GM23338 (cell line): Measurements from ENCODE around the gene RWDD2A. TPM values are rescaled to one million over a fixed set of nuclear protein-coding genes. Genes with fewer than 3 reads are reported as not detected.

ENCODE experiments used
- ATAC-seq: fragments of 200-7000 bp; cut with Tn5 transposase; 3 replicates; pipeline ENCODE4 v1.9.1; 2020
- DNase-seq: peaks from one replicate; pipeline ENCODE4 v3.0.0-alpha.2; 2015; ENCODE audit warnings: low spot score
- H2AFZ ChIP-seq: fragments of 200-600 bp; sonication (generic); 2 replicates; pipeline ENCODE4 v1.8.0; 2016; ENCODE audit warnings: antibody characterized with exemption, mild to moderate bottlenecking, moderate library complexity
- H3F3A ChIP-seq: fragments of 200-600 bp; sonication (generic); replicated peaks from 2 replicates; pipeline ENCODE4 v1.8.0; 2017; ENCODE audit warnings: antibody characterized with exemption, mixed run types, low read depth
- H3K27ac ChIP-seq: fragments of 200-600 bp; sonication (generic); 2 replicates; pipeline ENCODE4 v1.6.1; 2016; ENCODE audit warnings: low read depth
- H3K27me3 ChIP-seq: fragments of 200-600 bp; sonication (generic); 2 replicates; pipeline ENCODE4 v1.8.0; 2016; ENCODE audit warnings: mild to moderate bottlenecking, mixed run types, moderate library complexity; ENCODE audit not compliant: insufficient read depth
- H3K36me3 ChIP-seq: fragments of 200-600 bp; sonication (generic); 2 replicates; pipeline ENCODE4 v1.8.0; 2016; ENCODE audit warnings: mild to moderate bottlenecking; ENCODE audit not compliant: insufficient read depth
- H3K4me1 ChIP-seq: fragments of 200-600 bp; sonication (generic); 2 replicates; pipeline ENCODE4 v1.8.0; 2016; ENCODE audit warnings: mild to moderate bottlenecking, moderate library complexity; ENCODE audit not compliant: insufficient read depth
- H3K4me2 ChIP-seq: fragments of 200-600 bp; sonication (generic); 2 replicates; pipeline ENCODE4 v1.7.1; 2017; ENCODE audit warnings: mixed run types
- H3K4me3 ChIP-seq: fragments of 200-600 bp; sonication (generic); 2 replicates; pipeline ENCODE4 v1.6.1; 2016; ENCODE audit warnings: mixed run types
- H3K79me2 ChIP-seq: fragments of 200-600 bp; sonication (generic); replicated peaks from 2 replicates; pipeline ENCODE4 v1.8.0; 2017; ENCODE audit warnings: mild to moderate bottlenecking; ENCODE audit not compliant: insufficient read depth
- H3K9me2 ChIP-seq: fragments of 200-600 bp; sonication (generic); 2 replicates; pipeline ENCODE4 v1.8.0; 2017; ENCODE audit not compliant: insufficient read depth
- H4K20me1 ChIP-seq: fragments of 200-600 bp; sonication (generic); replicated peaks from 2 replicates; pipeline ENCODE4 v1.8.0; 2017; ENCODE audit warnings: mild to moderate bottlenecking; ENCODE audit not compliant: insufficient read depth
- H3K27ac Mint-ChIP-seq: 2 replicates; pipeline ENCODE4 v1.8.0; 2020; ENCODE audit warnings: inconsistent platforms, mild to moderate bottlenecking, moderate library complexity, mixed read lengths
- H3K27me3 Mint-ChIP-seq: 3 replicates; pipeline ENCODE4 v1.8.0; 2022; ENCODE audit warnings: low read depth, mild to moderate bottlenecking, moderate library complexity, mixed read lengths, inconsistent platforms; ENCODE audit not compliant: insufficient read depth, poor library complexity
- H3K36me3 Mint-ChIP-seq: 3 replicates; pipeline ENCODE4 v1.8.0; 2021; ENCODE audit warnings: low read depth, mild to moderate bottlenecking, inconsistent platforms, moderate library complexity, mixed read lengths
- H3K4me1 Mint-ChIP-seq: 3 replicates; pipeline ENCODE4 v1.8.0; 2020; ENCODE audit warnings: mild to moderate bottlenecking, inconsistent platforms, mixed read lengths
- H3K4me3 Mint-ChIP-seq: 3 replicates; pipeline ENCODE4 v1.8.0; 2021; ENCODE audit warnings: moderate library complexity, mild to moderate bottlenecking, inconsistent platforms, mixed read lengths
- H3K9me3 Mint-ChIP-seq: 3 replicates; pipeline ENCODE4 v1.8.0; 2020; ENCODE audit warnings: moderate library complexity, mild to moderate bottlenecking, inconsistent platforms, mixed read lengths
- NANOG ChIP-seq: IDR thresholded peaks from 2 replicates; pipeline ENCODE4 v1.6.1; 2016; ENCODE audit warnings: antibody characterized with exemption, borderline replicate concordance
- STAT1 ChIP-seq: IDR thresholded peaks from one replicate; pipeline ENCODE4 v1.6.1; 2016; ENCODE audit warnings: antibody characterized with exemption; ENCODE audit not compliant: unreplicated experiment
- ZNF331 ChIP-seq: fragments of 250-450 bp; sonication (Bioruptor Pico); IDR thresholded peaks from 2 replicates; pipeline ENCODE4 v1.5.0; 2020; ENCODE audit warnings: low read depth, mild to moderate bottlenecking, moderate library complexity
- polyA plus RNA-seq: library from polyadenylated mRNA; unstranded; fragments of >200 nt; fragmentation: Nextera tagmentation; extraction: Ambion mirVana; gene quantifications from 2 replicates; pipeline ENCODE4 v1.2.1, GENCODE V29; 2016
- total RNA-seq: library from RNA; depleted of rRNA; stranded (reverse); fragments of >200 nt; shearing (Covaris generic); gene quantifications from 2 replicates; pipeline ENCODE4 v1.2.3, GENCODE V29; 2014
- TF ChIP-seq, protein P1 (sequence below), 2 experiments: fragments of 200-600 bp in 1 of 2; sonication (generic) in 1 of 2; conservative IDR thresholded peaks; 2 replicates each; pipeline versions ENCODE4 v1.5.1 to v1.6.1; 2016 to 2017; ENCODE audit warnings: antibody characterized with exemption in 2 of 2, low read depth in 2 of 2, mild to moderate bottlenecking in 2 of 2, moderate library complexity in 1 of 2
- TF ChIP-seq, protein P2 (sequence below): IDR thresholded peaks from one replicate; pipeline ENCODE4 v1.6.1; 2018; ENCODE audit warnings: antibody characterized with exemption; ENCODE audit not compliant: unreplicated experiment
- TF ChIP-seq, protein P3 (sequence below): fragments of 250-450 bp; sonication (Bioruptor Pico); IDR thresholded peaks from 2 replicates; pipeline ENCODE4 v1.5.0; 2020; ENCODE audit warnings: mild to moderate bottlenecking, moderate library complexity

RWDD2A gene
- total and polyA plus RNA-seq, 2 experiments from 2014 or later: 3.1 to 3.7 TPM

DNA sequence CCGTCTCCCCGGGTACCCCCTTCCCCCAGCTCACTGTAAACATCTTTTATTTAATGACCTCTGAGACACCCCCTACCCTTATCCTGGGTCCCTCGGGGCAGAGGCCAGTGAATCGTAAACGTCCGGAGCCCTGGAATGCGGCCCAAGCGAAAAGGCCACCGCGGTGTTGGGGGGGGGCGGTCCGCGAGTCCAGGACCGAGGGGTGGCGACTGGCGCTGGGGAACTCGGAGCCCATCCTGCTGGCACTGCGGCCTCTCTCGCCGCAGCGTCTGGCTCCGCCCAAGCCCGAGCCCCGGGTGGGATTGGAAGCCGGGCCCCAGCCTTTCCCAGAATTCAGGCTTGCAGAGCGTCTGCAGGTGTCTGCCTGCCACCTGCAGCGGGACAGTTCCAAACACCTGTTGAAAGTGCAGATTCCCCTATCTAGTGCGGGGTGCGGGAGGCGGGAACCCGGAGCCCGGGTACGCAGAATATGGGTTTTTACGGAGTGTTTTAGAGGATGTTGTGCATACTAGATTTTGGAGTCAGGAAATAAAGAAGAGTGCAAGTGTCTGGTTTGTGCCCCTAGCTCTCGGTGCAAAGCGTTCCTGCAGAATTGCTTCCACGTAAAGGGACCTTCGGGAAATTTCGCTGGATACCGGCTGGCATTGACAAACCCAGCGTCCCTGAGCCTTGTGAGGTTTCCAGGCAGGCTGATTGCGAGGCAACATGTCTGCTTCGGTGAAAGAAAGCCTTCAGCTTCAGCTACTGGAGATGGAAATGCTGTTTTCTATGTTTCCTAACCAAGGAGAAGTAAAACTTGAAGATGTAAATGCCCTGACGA is 800 bp downstream of the RWDD2A start (continued):
- TF ChIP-seq, protein P1, sequence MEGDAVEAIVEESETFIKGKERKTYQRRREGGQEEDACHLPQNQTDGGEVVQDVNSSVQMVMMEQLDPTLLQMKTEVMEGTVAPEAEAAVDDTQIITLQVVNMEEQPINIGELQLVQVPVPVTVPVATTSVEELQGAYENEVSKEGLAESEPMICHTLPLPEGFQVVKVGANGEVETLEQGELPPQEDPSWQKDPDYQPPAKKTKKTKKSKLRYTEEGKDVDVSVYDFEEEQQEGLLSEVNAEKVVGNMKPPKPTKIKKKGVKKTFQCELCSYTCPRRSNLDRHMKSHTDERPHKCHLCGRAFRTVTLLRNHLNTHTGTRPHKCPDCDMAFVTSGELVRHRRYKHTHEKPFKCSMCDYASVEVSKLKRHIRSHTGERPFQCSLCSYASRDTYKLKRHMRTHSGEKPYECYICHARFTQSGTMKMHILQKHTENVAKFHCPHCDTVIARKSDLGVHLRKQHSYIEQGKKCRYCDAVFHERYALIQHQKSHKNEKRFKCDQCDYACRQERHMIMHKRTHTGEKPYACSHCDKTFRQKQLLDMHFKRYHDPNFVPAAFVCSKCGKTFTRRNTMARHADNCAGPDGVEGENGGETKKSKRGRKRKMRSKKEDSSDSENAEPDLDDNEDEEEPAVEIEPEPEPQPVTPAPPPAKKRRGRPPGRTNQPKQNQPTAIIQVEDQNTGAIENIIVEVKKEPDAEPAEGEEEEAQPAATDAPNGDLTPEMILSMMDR (conservative IDR thresholded peaks at IDR 0.05; ENCODE audit: low read depth in 2 of 2): no peak
- TF ChIP-seq, protein P2, sequence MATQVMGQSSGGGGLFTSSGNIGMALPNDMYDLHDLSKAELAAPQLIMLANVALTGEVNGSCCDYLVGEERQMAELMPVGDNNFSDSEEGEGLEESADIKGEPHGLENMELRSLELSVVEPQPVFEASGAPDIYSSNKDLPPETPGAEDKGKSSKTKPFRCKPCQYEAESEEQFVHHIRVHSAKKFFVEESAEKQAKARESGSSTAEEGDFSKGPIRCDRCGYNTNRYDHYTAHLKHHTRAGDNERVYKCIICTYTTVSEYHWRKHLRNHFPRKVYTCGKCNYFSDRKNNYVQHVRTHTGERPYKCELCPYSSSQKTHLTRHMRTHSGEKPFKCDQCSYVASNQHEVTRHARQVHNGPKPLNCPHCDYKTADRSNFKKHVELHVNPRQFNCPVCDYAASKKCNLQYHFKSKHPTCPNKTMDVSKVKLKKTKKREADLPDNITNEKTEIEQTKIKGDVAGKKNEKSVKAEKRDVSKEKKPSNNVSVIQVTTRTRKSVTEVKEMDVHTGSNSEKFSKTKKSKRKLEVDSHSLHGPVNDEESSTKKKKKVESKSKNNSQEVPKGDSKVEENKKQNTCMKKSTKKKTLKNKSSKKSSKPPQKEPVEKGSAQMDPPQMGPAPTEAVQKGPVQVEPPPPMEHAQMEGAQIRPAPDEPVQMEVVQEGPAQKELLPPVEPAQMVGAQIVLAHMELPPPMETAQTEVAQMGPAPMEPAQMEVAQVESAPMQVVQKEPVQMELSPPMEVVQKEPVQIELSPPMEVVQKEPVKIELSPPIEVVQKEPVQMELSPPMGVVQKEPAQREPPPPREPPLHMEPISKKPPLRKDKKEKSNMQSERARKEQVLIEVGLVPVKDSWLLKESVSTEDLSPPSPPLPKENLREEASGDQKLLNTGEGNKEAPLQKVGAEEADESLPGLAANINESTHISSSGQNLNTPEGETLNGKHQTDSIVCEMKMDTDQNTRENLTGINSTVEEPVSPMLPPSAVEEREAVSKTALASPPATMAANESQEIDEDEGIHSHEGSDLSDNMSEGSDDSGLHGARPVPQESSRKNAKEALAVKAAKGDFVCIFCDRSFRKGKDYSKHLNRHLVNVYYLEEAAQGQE: no peak

DNA sequence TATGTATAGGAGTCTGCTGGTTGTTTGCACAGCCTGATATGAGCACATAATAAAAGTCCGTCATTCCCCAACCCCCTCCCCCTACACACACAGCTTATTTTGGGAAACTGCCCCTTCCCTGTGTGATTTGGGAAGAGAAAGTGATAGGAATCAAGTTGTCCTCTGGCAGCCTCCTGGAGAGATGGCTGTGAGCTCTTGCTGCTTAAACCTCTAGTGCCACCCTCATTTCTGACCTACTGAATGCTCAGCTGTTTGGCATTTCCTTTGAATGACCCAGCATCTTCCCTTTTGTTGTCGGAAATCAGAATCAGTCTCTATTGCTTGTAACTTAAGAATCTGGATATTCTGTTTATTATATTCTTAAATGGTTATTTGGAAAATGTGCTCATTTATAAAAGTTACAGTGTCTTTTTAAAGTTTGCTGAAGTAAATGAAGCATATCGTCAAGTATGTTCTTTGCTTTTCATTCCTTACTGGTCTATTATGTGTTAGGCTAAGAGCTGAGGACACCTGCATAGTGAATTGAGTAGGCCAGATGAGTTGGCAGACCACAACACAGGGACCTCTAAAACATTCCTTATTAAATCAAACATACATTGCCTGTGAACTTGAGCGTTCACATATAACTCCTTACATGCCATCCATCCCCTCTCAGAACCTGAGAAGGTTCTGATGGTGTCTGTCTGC is 5.5 kb downstream of the RWDD2A start:
- H3K27ac Mint-ChIP-seq: no peak overlapping the region
- no peak overlapping the region for H3K4me2 ChIP-seq
- no peaks in the 10 kb centered on the region for H3F3A ChIP-seq
- no peaks in the 10 kb centered on the region for H3K27me3 ChIP-seq
- H3K4me1 ChIP-seq: no peaks in the 10 kb centered on the region
- peaks cover 9% of the 10 kb centered on the region; the same call in 1 of the 2 replicates for H3K36me3 ChIP-seq
- H4K20me1 ChIP-seq: no peaks in the 10 kb centered on the region; the same call in 1 of the 2 replicates
- peaks cover 7% of the 10 kb centered on the region for H3K27me3 Mint-ChIP-seq
- ATAC-seq (no peak), DNase-seq (no peak)
- H3K9me3 Mint-ChIP-seq: no peaks in the 10 kb centered on the region
- H3K4me3 Mint-ChIP-seq: no peak overlapping the region
- H3K4me1 Mint-ChIP-seq: peaks cover 10% of the 10 kb centered on the region; the same call in 2 of the 3 replicates
- H3K27ac ChIP-seq: no peak overlapping the region
- H3K9me2 ChIP-seq: no peaks in the 10 kb centered on the region
- H3K4me3 ChIP-seq: no peak overlapping the region
- peaks cover 12% of the 10 kb centered on the region for H3K36me3 Mint-ChIP-seq
- H3K79me2 ChIP-seq: no peaks in the 10 kb centered on the region
- no peak overlapping the region for H2AFZ ChIP-seq
- TF ChIP-seq, protein P3, sequence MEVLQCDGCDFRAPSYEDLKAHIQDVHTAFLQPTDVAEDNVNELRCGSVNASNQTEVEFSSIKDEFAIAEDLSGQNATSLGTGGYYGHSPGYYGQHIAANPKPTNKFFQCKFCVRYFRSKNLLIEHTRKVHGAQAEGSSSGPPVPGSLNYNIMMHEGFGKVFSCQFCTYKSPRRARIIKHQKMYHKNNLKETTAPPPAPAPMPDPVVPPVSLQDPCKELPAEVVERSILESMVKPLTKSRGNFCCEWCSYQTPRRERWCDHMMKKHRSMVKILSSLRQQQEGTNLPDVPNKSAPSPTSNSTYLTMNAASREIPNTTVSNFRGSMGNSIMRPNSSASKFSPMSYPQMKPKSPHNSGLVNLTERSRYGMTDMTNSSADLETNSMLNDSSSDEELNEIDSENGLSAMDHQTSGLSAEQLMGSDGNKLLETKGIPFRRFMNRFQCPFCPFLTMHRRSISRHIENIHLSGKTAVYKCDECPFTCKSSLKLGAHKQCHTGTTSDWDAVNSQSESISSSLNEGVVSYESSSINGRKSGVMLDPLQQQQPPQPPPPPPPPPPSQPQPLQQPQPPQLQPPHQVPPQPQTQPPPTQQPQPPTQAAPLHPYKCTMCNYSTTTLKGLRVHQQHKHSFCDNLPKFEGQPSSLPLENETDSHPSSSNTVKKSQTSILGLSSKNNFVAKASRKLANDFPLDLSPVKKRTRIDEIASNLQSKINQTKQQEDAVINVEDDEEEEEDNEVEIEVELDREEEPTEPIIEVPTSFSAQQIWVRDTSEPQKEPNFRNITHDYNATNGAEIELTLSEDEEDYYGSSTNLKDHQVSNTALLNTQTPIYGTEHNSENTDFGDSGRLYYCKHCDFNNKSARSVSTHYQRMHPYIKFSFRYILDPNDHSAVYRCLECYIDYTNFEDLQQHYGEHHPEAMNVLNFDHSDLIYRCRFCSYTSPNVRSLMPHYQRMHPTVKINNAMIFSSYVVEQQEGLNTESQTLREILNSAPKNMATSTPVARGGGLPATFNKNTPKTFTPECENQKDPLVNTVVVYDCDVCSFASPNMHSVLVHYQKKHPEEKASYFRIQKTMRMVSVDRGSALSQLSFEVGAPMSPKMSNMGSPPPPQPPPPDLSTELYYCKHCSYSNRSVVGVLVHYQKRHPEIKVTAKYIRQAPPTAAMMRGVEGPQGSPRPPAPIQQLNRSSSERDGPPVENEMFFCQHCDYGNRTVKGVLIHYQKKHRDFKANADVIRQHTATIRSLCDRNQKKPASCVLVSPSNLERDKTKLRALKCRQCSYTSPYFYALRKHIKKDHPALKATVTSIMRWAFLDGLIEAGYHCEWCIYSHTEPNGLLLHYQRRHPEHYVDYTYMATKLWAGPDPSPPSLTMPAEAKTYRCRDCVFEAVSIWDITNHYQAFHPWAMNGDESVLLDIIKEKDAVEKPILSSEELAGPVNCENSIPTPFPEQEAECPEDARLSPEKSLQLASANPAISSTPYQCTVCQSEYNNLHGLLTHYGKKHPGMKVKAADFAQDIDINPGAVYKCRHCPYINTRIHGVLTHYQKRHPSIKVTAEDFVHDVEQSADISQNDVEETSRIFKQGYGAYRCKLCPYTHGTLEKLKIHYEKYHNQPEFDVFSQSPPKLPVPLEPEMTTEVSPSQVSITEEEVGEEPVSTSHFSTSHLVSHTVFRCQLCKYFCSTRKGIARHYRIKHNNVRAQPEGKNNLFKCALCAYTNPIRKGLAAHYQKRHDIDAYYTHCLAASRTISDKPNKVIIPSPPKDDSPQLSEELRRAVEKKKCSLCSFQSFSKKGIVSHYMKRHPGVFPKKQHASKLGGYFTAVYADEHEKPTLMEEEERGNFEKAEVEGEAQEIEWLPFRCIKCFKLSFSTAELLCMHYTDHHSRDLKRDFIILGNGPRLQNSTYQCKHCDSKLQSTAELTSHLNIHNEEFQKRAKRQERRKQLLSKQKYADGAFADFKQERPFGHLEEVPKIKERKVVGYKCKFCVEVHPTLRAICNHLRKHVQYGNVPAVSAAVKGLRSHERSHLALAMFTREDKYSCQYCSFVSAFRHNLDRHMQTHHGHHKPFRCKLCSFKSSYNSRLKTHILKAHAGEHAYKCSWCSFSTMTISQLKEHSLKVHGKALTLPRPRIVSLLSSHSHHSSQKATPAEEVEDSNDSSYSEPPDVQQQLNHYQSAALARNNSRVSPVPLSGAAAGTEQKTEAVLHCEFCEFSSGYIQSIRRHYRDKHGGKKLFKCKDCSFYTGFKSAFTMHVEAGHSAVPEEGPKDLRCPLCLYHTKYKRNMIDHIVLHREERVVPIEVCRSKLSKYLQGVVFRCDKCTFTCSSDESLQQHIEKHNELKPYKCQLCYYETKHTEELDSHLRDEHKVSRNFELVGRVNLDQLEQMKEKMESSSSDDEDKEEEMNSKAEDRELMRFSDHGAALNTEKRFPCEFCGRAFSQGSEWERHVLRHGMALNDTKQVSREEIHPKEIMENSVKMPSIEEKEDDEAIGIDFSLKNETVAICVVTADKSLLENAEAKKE (CRISPR knock-in tag): no peak
- TF ChIP-seq NANOG (no peak), STAT1 (no peak), ZNF331 (CRISPR knock-in tag) (no peak)
- TF ChIP-seq, protein P2: no peak
